Bronchial epithelial cell (primary cell): ENCODE measurements around the gene DRC1. TPM values are rescaled to one million over a fixed set of nuclear protein-coding genes. Genes with fewer than 3 reads are reported as not detected.
A peak's percentile ranks its signal among the peaks of the same experiment; 100 is the strongest.

Experiments used
- DNase-seq: peaks from one replicate; pipeline ENCODE4 v3.0.0-alpha.2; 2010; ENCODE audit warnings: low read depth
- FAIRE-seq: peaks from 2 replicates; lab custom pipeline; 2011; peaks lifted over from hg19 to GRCh38; lab: Jason Lieb, UNC
- H3K27me3 ChIP-seq: 2 replicates; pipeline ENCODE4 v1.5.1; 2011; ENCODE audit warnings: low read length; ENCODE audit not compliant: control insufficient read depth, insufficient read depth
- H3K36me3 ChIP-seq: 2 replicates; pipeline ENCODE4 v1.5.1; 2011; ENCODE audit warnings: low read length; ENCODE audit not compliant: control insufficient read depth, insufficient read depth
- H3K4me3 ChIP-seq: 2 replicates; pipeline ENCODE4 v1.5.1; 2011; ENCODE audit warnings: mild to moderate bottlenecking, low read depth, low read length, control low read depth
- CTCF ChIP-seq: IDR thresholded peaks from 2 replicates; pipeline ENCODE4 v1.5.1; 2011; ENCODE audit warnings: mild to moderate bottlenecking, moderate library complexity, low read length, control low read depth, inconsistent platforms; ENCODE audit not compliant: insufficient read depth, severe bottlenecking
- total RNA-seq: library from RNA; depleted of rRNA; stranded (reverse); fragments of >200 nt; gene quantifications from 2 replicates; pipeline ENCODE4 v1.2.1, GENCODE V29; 2014

The DRC1 gene
- total RNA-seq, 1 donor from 2014 or later, result not detected

- TF ChIP-seq CTCF, result no peak
- H3K4me3 ChIP-seq, result no peak overlapping the region
- H3K27me3 ChIP-seq, result no peaks in the 10 kb centered on the region
- DNase-seq, result no peak
- H3K36me3 ChIP-seq, result no peaks in the 10 kb centered on the region
- no peak for FAIRE-seq
Measured at GRCh38 chr2:26394694-26395093, 7.0 kb upstream of the DRC1 start.

GRCh38 chr2:26395394-26395793, 6.3 kb upstream of the DRC1 start:
- no peak for TF ChIP-seq CTCF
- DNase-seq (no peak), FAIRE-seq (no peak)
- no peaks in the 10 kb centered on the region for H3K36me3 ChIP-seq
- no peaks in the 10 kb centered on the region for H3K27me3 ChIP-seq
- no peak overlapping the region for H3K4me3 ChIP-seq

GRCh38 chr2:26396734-26397298, 4.9 kb upstream of the DRC1 start:
- DNase-seq (no peak), FAIRE-seq (no peak)
- Histone ChIP-seq H3K27me3 (no peaks in the 10 kb centered on the region), H3K4me3 (no peak overlapping the region), H3K36me3 (no peaks in the 10 kb centered on the region)
- TF ChIP-seq CTCF, result no peak

- DNase-seq, result no peak
- H3K36me3 ChIP-seq, result no peaks in the 10 kb centered on the region
- no peak for FAIRE-seq
- H3K27me3 ChIP-seq, result no peaks in the 10 kb centered on the region
- H3K4me3 ChIP-seq, result no peak overlapping the region
- TF ChIP-seq CTCF, result no peak
Measured at GRCh38 chr2:26399771-26400376, 1.8 kb upstream of the DRC1 start.

GRCh38 chr2:26400723-26401122, 997 bp upstream of the DRC1 start:
- FAIRE-seq (peak; percentile 93), DNase-seq (peak; percentile 48)
- Histone ChIP-seq H3K36me3 (no peaks in the 10 kb centered on the region), H3K27me3 (no peaks in the 10 kb centered on the region), H3K4me3 (no peak overlapping the region)
- TF ChIP-seq CTCF, result no peak

GRCh38 chr2:26407526-26407925, 5.8 kb downstream of the DRC1 start:
- no peak for TF ChIP-seq CTCF
- no peak overlapping the region for H3K4me3 ChIP-seq
- no peaks in the 10 kb centered on the region for H3K36me3 ChIP-seq
- FAIRE-seq, result no peak
- DNase-seq, result no peak
- H3K27me3 ChIP-seq, result no peaks in the 10 kb centered on the region
